ENCODE results near the gene PRR7.

DNA sequence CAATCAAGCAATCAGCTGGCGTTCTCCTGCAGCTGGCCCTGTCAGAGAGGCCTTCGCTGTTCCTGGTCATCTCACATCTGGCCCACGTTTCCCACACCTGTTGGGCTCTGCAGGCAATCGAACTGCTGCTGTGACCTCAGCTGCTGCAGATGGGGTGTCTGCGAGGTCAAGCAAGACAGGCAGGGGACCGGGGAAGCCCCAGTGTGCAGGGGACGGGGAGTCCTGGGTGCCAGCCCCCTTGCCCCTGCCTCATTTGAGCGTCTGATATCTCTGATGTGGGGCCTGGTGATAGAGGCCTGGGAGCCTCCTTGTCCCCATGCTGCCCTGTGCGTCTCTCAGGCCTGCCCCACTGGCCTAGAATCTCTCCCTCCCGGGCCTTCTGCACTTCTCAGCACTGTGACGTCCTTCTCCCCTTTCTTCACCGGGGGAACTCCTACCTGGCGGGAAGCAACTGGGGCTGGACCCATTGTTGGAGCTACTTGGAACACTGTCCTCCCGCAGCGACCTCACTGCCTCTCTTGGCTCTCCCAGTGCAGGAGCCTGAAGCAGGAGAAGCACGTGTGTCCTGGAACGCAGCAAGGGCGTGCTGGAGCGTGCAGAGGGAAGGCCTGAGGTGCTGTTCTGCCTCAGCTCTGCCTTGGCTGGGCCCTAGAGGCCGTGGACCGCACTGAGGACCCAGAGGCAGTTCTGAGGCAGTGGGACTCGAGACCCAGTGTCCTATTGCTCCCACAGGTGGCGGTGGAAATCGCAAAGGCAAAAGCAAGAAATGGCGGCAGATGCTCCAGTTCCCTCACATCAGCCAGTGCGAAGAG is 16.3 kb upstream of the PRR7 start:
- no peak for TF ChIP-seq POLR2A (IDR thresholded peaks at IDR 0.05; ENCODE audit: low read length)
- no peak for TF ChIP-seq GATA1 (IDR thresholded peaks at IDR 0.05; ENCODE audit: low read depth, low read length)

Data from erythroblast (primary cell).